Esophagus (tissue), 2 donors: ENCODE measurements around the gene CYP26B1. TPM values are rescaled to one million over a fixed set of nuclear protein-coding genes. Genes with fewer than 3 reads are reported as not detected.

ENCODE experiments used
- H3K27ac ChIP-seq, 2 donors: one replicate each; pipeline ENCODE4 v1.5.1; 2013; ENCODE audit warnings: low read depth in 2 of 2, mild to moderate bottlenecking in 2 of 2, inconsistent platforms in 1 of 2, low read length in 1 of 2, moderate library complexity in 1 of 2
- H3K27me3 ChIP-seq, 2 donors: one replicate each; pipeline ENCODE4 v1.6.1; 2013; ENCODE audit warnings: low read length in 2 of 2, control low read depth in 1 of 2, mild to moderate bottlenecking in 1 of 2; ENCODE audit not compliant: insufficient read depth in 2 of 2, control insufficient read depth in 1 of 2
- H3K36me3 ChIP-seq, 2 donors: one replicate each; pipeline ENCODE4 v1.6.1; 2013; ENCODE audit warnings: low read length in 1 of 2; ENCODE audit not compliant: control insufficient read depth in 2 of 2, insufficient read depth in 2 of 2
- H3K4me1 ChIP-seq, 2 donors: one replicate each; pipeline ENCODE4 v1.6.1; 2013; ENCODE audit warnings: low read length in 1 of 2; ENCODE audit not compliant: control insufficient read depth in 2 of 2, insufficient read depth in 2 of 2
- H3K4me3 ChIP-seq, 2 donors: one replicate each; pipeline ENCODE4 v1.5.1; 2013; ENCODE audit warnings: low read length in 2 of 2, mild to moderate bottlenecking in 2 of 2, low read depth in 1 of 2, moderate library complexity in 1 of 2
- H3K9me3 ChIP-seq, 2 donors: one replicate each; pipeline ENCODE4 v1.6.1; 2013; ENCODE audit warnings: mild to moderate bottlenecking in 2 of 2, low read depth in 1 of 2, low read length in 1 of 2, moderate library complexity in 1 of 2; ENCODE audit not compliant: control insufficient read depth in 2 of 2, insufficient read depth in 1 of 2
- WGBS, 2 donors: extraction: QIAGEN DNeasy Blood & Tissue Kit; methylation state at CpG; one replicate each; pipeline ENCODE4 v1.1.7; 2013; 5-methylcytosine and 5-hydroxymethylcytosine counted together
- polyA plus RNA-seq, 2 donors: library from polyadenylated mRNA; stranded (reverse); fragments of 200-250 nt; gene quantifications; one replicate each; pipeline ENCODE4 v1.2.3, GENCODE V29; 2013
- donor health status: healthy with polysubstance abuse.
- donor health status: Bipolar disorder and iron deficiency.

The CYP26B1 gene
- polyA plus RNA-seq, 2 donors, result 1.7 to 2.2 TPM

GRCh38 chr2:72176281-72176680 is 28.6 kb upstream of the CYP26B1 start:
- Histone ChIP-seq H3K36me3 (peaks cover 0 to 2% of the 10 kb centered on the region in 2 donors), H3K9me3 (no peaks in the 10 kb centered on the region), H3K4me1 (no peaks in the 10 kb centered on the region), H3K27me3 (no peaks in the 10 kb centered on the region), H3K4me3 (no peak overlapping the region), H3K27ac (no peak overlapping the region)
- WGBS, 2 donors, result 60 to 65% methylated on average over 1 of the region's 1 CpG

- Histone ChIP-seq H3K4me3 (no peak overlapping the region), H3K4me1 (no peaks in the 10 kb centered on the region), H3K27me3 (no peaks in the 10 kb centered on the region), H3K36me3 (peaks cover 0 to 2% of the 10 kb centered on the region in 2 donors), H3K27ac (no peak overlapping the region), H3K9me3 (no peaks in the 10 kb centered on the region)
- WGBS, 2 donors, result 80 to 85% methylated on average over 4 of the region's 4 CpGs
Observed at GRCh38 chr2:72175636-72176035, 28.0 kb upstream of the CYP26B1 start.

GRCh38 chr2:72173640-72174321 is 26.1 kb upstream of the CYP26B1 start:
- 70 to 76% methylated on average over 8 of the region's 8 CpGs for WGBS, 2 donors
- H3K27me3 ChIP-seq, result no peaks in the 10 kb centered on the region
- peaks cover 0 to 2% of the 10 kb centered on the region in 2 donors for H3K36me3 ChIP-seq
- no peaks in the 10 kb centered on the region for H3K9me3 ChIP-seq
- H3K27ac ChIP-seq, result no peak overlapping the region
- H3K4me1 ChIP-seq, result no peaks in the 10 kb centered on the region
- H3K4me3 ChIP-seq, result no peak overlapping the region

GRCh38 chr2:72172478-72172877 is 24.8 kb upstream of the CYP26B1 start:
- H3K9me3 ChIP-seq, result no peaks in the 10 kb centered on the region
- no peaks in the 10 kb centered on the region for H3K4me1 ChIP-seq
- no peak overlapping the region for H3K4me3 ChIP-seq
- 92% methylated on average over 2 of the region's 2 CpGs for WGBS, 2 donors
- H3K27me3 ChIP-seq, result no peaks in the 10 kb centered on the region
- no peak overlapping the region for H3K27ac ChIP-seq
- H3K36me3 ChIP-seq, result no peaks in the 10 kb centered on the region

- H3K9me3 ChIP-seq, result no peaks in the 10 kb centered on the region
- H3K36me3 ChIP-seq, result no peaks in the 10 kb centered on the region
- H3K4me3 ChIP-seq, result no peak overlapping the region
- no peak overlapping the region for H3K27ac ChIP-seq
- H3K4me1 ChIP-seq, result no peaks in the 10 kb centered on the region
- 76 to 79% methylated on average over 3 of the region's 3 CpGs for WGBS, 2 donors
- no peaks in the 10 kb centered on the region for H3K27me3 ChIP-seq
Observed at GRCh38 chr2:72166279-72166678, 18.6 kb upstream of the CYP26B1 start.

GRCh38 chr2:72165792-72166191 is 18.1 kb upstream of the CYP26B1 start:
- Histone ChIP-seq H3K9me3 (no peaks in the 10 kb centered on the region), H3K27ac (no peak overlapping the region), H3K27me3 (no peaks in the 10 kb centered on the region), H3K4me1 (no peaks in the 10 kb centered on the region), H3K36me3 (no peaks in the 10 kb centered on the region), H3K4me3 (no peak overlapping the region)
- 51 to 63% methylated on average over 3 of the region's 3 CpGs for WGBS, 2 donors

GRCh38 chr2:72162574-72162973 is 14.9 kb upstream of the CYP26B1 start:
- Histone ChIP-seq H3K36me3 (no peaks in the 10 kb centered on the region), H3K27me3 (no peaks in the 10 kb centered on the region), H3K4me3 (no peak overlapping the region), H3K4me1 (no peaks in the 10 kb centered on the region), H3K9me3 (no peaks in the 10 kb centered on the region), H3K27ac (no peak overlapping the region)
- 86 to 90% methylated on average over 5 of the region's 5 CpGs for WGBS, 2 donors

GRCh38 chr2:72159211-72159993 is 11.7 kb upstream of the CYP26B1 start:
- no peak overlapping the region for H3K4me3 ChIP-seq
- no peaks in the 10 kb centered on the region for H3K9me3 ChIP-seq
- no peaks in the 10 kb centered on the region for H3K27me3 ChIP-seq
- no peak overlapping the region for H3K27ac ChIP-seq
- H3K4me1 ChIP-seq, result no peaks in the 10 kb centered on the region
- no peaks in the 10 kb centered on the region for H3K36me3 ChIP-seq
- 87 to 92% methylated on average over 12 of the region's 12 CpGs for WGBS, 2 donors

- H3K4me1 ChIP-seq, result no peaks in the 10 kb centered on the region
- H3K27ac ChIP-seq, result no peak overlapping the region
- H3K4me3 ChIP-seq, result no peak overlapping the region
- 86 to 87% methylated on average over 8 of the region's 8 CpGs for WGBS, 2 donors
- no peaks in the 10 kb centered on the region for H3K9me3 ChIP-seq
- no peaks in the 10 kb centered on the region for H3K27me3 ChIP-seq
- H3K36me3 ChIP-seq, result no peaks in the 10 kb centered on the region
Observed at GRCh38 chr2:72157871-72158771, 10.5 kb upstream of the CYP26B1 start.
